Stimulated activated effector memory CD8-positive, alpha-beta T cell treated with anti-CD3 and anti-CD28 coated beads, Interleukin-12 subunit alpha, Interleukin-12 subunit beta, amount 100 ng/mL, for 72 hours (primary cell): ENCODE data around the gene KCNN3.

Experiments
- ATAC-seq: fragments of 150-1000 bp; cut with Tn5 transposase; 2 replicates; pipeline ENCODE4 v1.10.0; 2021
- DNase-seq, 2 donors: peaks; one replicate each; pipeline ENCODE4 v3.0.0; 2021 to 2022; ENCODE audit warnings: low spot score in 2 of 2
- H3K27ac Mint-ChIP-seq: one replicate; pipeline ENCODE4 v1.8.0; 2022; ENCODE audit warnings: mild to moderate bottlenecking, mixed read lengths
- H3K36me3 Mint-ChIP-seq: one replicate; pipeline ENCODE4 v1.8.0; 2022; ENCODE audit warnings: mild to moderate bottlenecking, mixed read lengths
- H3K4me1 Mint-ChIP-seq: one replicate; pipeline ENCODE4 v1.8.0; 2022; ENCODE audit warnings: mixed read lengths
- H3K4me3 Mint-ChIP-seq: one replicate; pipeline ENCODE4 v1.8.0; 2022; ENCODE audit warnings: mild to moderate bottlenecking, mixed read lengths
- H3K9me3 Mint-ChIP-seq: one replicate; pipeline ENCODE4 v1.8.0; 2022; ENCODE audit warnings: mixed read lengths

KCNN3 gene

DNA sequence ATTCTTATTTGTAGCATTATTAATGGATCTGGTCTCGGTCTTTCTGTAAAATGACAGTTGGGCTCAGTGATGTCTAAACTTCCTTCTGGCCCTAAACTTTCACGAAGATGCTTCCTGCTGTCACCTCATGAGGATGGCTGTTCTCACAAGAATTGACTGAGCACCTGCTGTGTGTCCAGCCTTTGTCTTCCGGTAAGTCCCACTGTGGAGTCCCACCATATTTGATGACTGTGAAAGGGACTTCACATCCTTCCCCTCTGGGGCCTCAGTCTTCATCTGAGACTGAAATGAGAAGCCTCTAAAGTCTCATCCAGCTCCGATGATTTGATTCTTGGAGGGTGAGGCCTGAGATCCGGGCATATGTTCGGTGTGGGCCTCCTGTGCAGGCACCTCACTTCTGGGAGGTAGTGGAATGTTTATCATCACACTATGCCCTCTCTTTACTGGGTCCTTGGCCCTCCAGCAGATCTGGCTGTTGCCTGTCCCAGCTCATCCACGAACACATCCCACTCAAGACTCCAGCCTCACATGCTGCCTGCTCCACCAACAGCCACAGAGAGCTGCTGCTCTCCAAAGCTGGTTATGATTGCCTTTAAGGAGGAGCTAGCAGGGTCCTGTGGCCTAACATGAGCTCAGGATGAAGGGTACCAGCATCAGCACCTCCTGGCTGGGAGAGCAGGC is 95.8 kb downstream of the KCNN3 start:
- Mint-ChIP-seq H3K4me3 (no peak overlapping the region), H3K36me3 (no peaks in the 10 kb centered on the region), H3K4me1 (peaks cover 6% of the 10 kb centered on the region), H3K9me3 (no peaks in the 10 kb centered on the region), H3K27ac (peak overlapping the region; percentile 32)
- ATAC-seq (no peak), DNase-seq (no peak)

DNA sequence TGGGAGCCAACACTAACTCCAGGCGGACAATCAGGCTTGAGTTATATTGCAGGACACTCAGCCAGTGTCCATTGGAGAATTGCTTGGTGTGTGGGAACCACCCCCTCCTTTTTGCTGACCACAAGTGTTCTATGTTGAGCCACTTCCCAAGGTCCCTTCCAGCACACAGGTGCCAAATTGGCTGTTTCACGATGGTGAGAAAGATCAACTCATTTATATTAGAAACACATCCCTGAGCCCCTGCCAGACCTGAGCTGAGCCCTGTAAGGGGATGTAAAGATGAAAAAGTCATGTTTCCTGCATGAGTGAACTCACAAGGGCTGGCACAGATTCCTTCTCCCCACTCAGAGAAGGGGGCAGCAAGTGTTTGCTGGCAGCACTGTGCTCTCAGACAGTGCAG is 96.5 kb downstream of the KCNN3 start:
- peaks cover 6% of the 10 kb centered on the region for H3K4me1 Mint-ChIP-seq

DNA sequence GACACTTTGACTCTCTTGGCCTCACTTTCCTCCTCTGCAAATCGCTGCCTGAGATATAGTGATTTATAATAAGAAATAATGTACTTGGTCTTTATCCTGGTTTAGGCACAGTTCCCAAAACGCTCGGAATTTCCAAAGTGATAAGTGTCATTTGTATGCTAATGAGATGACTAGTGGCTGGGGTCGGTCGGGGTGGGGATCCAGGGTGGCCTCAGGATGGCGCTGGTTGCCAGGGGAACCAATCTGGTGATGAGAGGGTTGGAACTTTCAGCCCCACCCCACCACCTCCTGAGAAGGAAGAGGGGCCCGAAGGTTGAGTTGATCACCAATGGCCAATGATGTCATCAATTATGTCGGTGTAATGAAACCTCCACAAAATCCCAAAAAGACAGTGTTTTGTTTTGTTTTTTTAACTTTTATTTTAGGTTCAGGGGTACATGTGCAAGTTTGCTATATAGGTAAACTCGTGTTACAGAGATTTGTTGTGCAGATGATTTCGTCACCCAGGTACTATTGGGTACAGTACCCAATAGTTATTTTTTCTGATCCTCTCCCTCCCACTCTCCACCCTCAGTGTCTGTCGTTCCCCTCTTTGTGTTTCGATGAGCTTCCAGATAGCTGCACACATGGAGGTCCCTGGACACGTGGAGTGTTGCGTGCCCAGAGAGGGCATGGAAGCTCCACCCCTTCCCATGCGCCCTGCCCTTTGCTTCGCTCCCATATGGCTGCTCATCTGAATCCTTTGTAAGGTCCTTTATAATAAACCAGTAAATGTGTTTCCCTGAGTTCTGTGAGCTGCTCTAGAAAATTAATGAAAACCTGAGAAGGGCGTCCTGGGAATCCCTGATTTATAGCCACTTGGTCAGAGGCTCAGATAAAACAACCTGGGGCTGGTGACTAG is 97.2 kb downstream of the KCNN3 start:
- H3K36me3 Mint-ChIP-seq: no peaks in the 10 kb centered on the region

More for the DNA sequence above, 96.5 kb downstream of the KCNN3 start:
- Mint-ChIP-seq H3K27ac (no peak overlapping the region), H3K4me3 (no peak overlapping the region), H3K36me3 (no peaks in the 10 kb centered on the region), H3K9me3 (no peaks in the 10 kb centered on the region)
- ATAC-seq (no peak), DNase-seq (no peak)

DNA sequence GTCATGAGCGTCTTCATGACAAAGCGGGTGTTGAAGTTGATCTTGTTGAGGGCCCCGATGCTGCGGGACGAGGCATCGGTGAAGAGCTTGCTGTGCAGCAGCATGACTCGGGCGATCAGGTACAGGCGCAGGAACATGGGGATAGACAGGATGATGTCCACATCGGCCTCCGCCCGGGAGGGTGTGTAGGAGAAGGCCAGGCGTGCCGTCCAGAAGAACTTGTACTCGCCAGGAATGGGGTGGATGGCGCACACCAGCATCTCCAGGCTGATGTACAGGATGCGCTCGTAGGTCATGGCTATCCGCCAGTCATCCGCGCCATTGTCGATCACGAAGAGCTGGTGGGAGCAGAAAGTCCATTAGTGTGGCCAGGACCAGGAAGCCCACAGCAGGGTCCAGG is 98.0 kb downstream of the KCNN3 start:
- Mint-ChIP-seq H3K4me3 (no peak overlapping the region), H3K36me3 (no peaks in the 10 kb centered on the region), H3K4me1 (peaks cover 3% of the 10 kb centered on the region), H3K9me3 (no peaks in the 10 kb centered on the region), H3K27ac (no peak overlapping the region)
- ATAC-seq (no peak), DNase-seq (no peak)

More for the DNA sequence above, 97.2 kb downstream of the KCNN3 start:
- H3K4me3 Mint-ChIP-seq: no peak overlapping the region
- H3K27ac Mint-ChIP-seq: no peak overlapping the region
- no peaks in the 10 kb centered on the region for H3K9me3 Mint-ChIP-seq
- DNase-seq: no peak
- ATAC-seq: no peak
- H3K4me1 Mint-ChIP-seq: peaks cover 6% of the 10 kb centered on the region

DNA sequence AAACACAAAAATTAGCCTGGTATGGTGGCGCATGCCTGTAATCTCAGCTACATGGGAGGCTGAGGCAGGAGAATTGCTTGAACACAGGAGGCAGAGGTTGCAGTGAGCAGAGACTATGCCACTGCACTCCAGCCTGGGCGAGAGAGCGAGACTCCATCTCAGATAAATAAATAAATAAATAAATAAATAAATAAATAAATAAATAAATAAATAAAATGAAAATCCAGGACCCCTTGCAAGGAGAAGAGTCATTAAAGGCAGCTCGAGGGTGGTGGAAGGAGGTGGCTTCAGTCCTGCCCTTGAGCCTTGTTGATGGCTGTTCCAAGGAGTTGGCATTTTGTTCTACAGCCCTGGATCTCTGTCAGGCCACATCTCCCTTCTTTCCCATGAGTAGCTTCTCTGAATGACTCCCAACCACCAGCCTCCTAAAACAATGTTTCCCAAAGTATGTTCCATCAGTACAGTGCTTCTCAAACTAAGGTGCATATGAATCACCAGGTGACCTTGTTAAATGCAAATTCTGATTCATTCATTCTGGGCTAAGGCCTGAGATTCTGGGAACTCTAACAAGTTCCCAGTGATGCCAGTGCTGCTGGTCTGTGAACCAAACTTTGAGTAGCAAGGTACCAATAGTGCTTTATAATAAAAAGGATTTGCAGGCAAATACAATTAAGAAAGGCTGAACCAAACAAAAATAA is 99.0 kb downstream of the KCNN3 start:
- no peak overlapping the region for H3K27ac Mint-ChIP-seq
- no peaks in the 10 kb centered on the region for H3K9me3 Mint-ChIP-seq
- DNase-seq (no peak), ATAC-seq (no peak)
- no peaks in the 10 kb centered on the region for H3K36me3 Mint-ChIP-seq
- no peak overlapping the region for H3K4me3 Mint-ChIP-seq
- no peaks in the 10 kb centered on the region for H3K4me1 Mint-ChIP-seq

DNA sequence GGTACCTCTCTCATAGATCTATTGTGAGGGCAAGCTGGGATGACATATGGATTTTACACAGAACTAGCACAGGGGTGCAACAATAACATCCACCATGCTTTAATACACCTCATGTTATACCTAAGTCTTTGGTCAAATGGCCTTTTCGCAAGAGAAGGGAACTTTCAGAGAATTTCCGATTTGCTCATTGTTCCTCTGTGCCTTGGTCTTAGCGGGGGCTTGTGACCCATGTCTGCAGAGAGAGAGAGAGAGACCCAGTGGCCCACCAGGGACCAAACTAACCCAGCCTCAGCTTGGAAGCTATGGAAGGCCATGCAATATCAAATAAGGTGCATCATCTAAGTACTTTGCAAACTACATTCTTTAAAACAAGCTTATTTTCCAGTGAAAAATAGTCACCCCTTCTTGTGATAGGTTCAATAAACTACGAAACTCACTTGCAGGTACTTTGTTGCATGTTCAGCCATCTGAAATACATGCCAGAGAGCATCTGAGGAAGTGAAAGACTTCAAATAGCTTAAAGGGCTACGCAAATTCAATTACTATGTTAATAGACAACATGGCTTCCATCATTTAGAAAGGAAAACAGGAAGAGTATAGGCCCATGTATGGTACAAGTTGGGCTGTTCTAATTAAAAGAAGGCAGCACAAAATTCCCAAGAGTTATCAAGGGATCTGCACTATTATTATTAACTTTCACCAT is 100.7 kb downstream of the KCNN3 start:
- Mint-ChIP-seq H3K4me3 (no peak overlapping the region), H3K36me3 (no peaks in the 10 kb centered on the region), H3K4me1 (no peaks in the 10 kb centered on the region), H3K27ac (no peak overlapping the region), H3K9me3 (no peaks in the 10 kb centered on the region)
- DNase-seq: no peak
- ATAC-seq: no peak

DNA sequence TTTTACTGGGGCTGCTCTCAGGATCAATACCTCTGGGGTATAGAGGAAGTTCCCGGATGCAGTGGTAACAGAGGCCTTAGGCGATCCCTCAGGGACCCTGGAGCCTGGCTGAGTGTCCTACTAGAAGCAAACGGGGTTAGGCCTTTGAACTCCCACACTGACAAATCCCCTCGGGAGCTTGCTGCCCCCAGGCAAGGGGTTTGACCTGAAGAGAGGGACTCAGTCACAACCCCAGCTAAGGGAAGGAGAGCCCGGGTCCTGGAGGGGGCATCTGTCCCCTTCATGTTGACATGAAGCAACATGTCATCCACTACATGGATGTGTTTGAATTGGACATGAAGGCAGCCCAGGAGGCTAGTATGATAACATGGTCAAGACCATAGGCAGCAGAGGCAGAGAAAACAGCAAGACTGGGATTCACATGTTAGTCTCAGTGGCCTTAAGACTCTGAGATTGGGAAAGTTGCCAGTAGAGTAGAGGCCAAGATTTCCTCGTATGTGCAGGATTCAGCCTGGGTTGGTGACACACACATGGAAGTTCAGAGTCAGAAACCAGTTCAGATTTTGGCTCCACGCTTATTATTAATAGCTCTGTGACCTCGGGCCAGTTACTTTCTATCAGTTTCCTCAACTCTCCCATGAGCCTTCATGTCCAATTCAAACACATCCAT is 101.5 kb downstream of the KCNN3 start:
- H3K36me3 Mint-ChIP-seq: no peaks in the 10 kb centered on the region
- ATAC-seq (no peak), DNase-seq (no peak)
- no peaks in the 10 kb centered on the region for H3K9me3 Mint-ChIP-seq
- H3K27ac Mint-ChIP-seq: no peak overlapping the region
- H3K4me1 Mint-ChIP-seq: no peaks in the 10 kb centered on the region
- H3K4me3 Mint-ChIP-seq: no peak overlapping the region

DNA sequence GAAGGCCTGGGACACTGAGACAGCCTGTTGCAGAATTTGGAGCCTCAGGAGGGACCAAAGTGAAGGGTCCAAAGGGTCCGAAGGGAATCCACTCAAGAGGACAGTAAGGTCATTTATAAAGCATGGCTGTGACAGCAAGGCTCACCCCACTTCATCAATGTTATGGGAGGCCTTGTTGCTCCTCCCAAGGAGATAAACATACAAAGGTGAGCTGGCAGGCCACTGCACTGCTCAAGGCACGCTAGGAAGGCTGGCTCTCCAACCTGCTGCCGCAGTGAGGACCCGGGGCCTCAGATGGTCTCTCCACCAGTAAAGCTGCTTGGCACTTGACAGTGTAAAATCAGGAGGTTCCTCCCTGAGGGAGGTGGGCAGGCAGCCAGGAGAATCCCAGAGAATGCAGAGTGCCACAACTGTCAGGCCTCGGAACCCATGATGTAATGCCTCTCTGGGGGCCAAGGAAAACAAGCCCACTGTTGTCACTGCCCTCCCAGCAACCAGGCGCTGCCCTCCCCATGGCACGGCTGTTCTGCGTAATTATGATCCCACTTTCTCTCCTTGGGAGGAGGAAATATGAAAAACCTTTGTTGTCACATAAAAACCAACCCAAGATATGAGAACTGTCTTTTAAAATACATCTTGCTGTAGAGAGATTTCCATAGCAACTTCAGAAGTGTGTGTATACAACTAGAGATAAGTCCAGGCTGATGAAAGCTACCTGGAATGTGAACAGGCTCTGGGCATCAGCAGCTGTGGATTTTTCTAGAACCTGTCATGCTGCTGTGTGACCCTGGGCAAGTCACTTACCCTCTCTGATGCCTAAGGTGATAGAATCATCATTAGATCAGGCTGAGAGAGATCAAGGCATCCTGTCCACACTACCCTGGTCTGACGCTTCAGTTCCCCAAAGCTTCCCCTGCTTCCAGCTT is 102.5 kb downstream of the KCNN3 start:
- H3K4me3 Mint-ChIP-seq: no peak overlapping the region
- no peaks in the 10 kb centered on the region for H3K9me3 Mint-ChIP-seq
- H3K27ac Mint-ChIP-seq: no peak overlapping the region
- no peaks in the 10 kb centered on the region for H3K36me3 Mint-ChIP-seq
- DNase-seq (no peak), ATAC-seq (no peak)
- no peaks in the 10 kb centered on the region for H3K4me1 Mint-ChIP-seq

DNA sequence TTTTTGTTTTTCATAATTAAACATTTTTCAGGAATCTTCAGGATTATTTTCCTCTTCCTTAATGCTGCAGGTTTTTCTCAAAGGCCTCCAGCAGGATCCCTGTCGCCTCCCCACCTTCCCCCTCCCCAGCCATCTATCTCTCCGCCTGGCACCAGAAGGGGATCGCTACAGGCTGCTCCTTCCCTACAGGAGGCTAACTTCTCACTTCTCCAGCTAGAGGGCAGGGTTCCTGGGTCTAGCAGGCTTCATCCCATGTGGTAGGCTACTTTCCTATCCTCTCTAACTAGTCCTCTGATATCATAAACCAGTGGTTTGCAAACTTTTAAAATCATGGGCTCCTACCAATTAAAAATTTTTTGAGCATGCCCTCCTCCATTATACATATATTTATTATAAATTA is 104.1 kb downstream of the KCNN3 start:
- H3K27ac Mint-ChIP-seq: no peak overlapping the region
- no peak for ATAC-seq
- DNase-seq: no peak
- no peaks in the 10 kb centered on the region for H3K36me3 Mint-ChIP-seq
- H3K9me3 Mint-ChIP-seq: no peaks in the 10 kb centered on the region
- H3K4me1 Mint-ChIP-seq: no peaks in the 10 kb centered on the region
- H3K4me3 Mint-ChIP-seq: no peak overlapping the region

DNA sequence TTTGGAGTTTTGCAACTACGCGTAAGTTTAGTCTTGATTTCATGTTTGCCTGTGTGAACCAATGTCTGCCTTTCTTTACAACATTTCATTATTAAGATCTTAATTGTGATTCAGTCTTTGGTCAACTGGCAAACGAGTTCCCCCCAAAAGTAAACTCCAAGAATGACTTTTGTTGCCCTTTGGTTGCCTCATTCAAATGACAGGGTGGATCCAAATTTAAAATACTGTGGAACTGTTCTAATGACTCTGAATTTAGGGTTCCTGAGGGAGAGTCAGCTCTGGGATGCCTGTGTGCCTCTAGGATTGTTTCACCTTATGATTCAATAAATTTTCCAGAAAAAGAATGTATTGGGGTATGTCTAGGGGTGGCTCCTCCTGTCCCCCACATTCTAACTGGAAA is 105.3 kb downstream of the KCNN3 start:
- Mint-ChIP-seq H3K27ac (no peak overlapping the region), H3K4me3 (no peak overlapping the region), H3K36me3 (no peaks in the 10 kb centered on the region), H3K9me3 (no peaks in the 10 kb centered on the region), H3K4me1 (peaks cover 6% of the 10 kb centered on the region)
- DNase-seq: no peak
- no peak for ATAC-seq

DNA sequence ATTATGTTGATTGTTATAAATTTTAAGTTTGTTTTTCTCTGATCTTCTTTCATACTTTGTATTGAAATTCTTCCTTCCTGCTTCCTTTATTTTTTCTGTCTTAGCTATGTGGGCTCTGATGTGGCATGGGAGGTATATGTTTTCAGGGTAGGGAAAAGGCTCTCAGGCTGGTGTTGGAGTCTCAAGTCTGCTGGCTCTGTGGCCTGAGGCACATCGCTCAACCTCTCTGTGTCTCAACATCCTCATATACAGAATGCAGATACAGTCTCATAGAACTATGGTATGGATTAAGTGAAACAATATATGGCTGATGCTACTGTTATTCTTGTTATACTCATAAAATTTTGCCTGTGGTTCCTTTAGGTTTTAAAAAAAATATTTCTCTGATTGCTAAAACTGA is 105.9 kb downstream of the KCNN3 start:
- H3K27ac Mint-ChIP-seq: no peak overlapping the region
- DNase-seq: no peak
- H3K4me1 Mint-ChIP-seq: peaks cover 12% of the 10 kb centered on the region
- H3K9me3 Mint-ChIP-seq: no peaks in the 10 kb centered on the region
- no peak for ATAC-seq
- H3K4me3 Mint-ChIP-seq: no peak overlapping the region
- peaks cover 2% of the 10 kb centered on the region for H3K36me3 Mint-ChIP-seq

DNA sequence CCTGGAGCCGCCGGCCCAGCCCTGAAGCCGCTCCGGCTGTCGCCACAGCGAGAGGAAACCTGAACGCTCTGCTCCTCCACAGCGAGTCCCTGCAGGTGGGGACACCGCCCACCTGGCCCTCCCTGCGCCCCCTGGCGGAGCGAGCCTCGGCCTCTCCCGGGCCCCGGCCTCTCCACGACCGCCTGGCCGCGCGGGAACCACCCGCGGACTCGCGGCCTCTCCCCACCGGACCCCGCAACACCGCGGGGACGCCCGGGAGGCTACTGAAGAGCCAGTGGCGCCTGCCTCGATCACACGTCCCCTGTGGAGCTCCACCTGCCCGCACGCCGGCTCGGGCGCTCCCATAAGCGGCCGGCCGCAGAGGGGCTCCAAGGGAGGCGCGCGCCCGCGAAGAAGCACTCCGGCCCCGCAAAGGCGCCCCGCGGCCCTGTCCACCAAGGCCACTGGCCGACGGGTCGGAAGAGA is 109.6 kb downstream of the KCNN3 start:
- DNase-seq: peak; percentile 88 to 91
- peak; percentile 89 for ATAC-seq
- Mint-ChIP-seq H3K4me1 (peaks cover 35% of the 10 kb centered on the region), H3K4me3 (peak overlapping the region; percentile 60), H3K9me3 (no peaks in the 10 kb centered on the region), H3K27ac (no peak overlapping the region), H3K36me3 (peaks cover 7% of the 10 kb centered on the region)

DNA sequence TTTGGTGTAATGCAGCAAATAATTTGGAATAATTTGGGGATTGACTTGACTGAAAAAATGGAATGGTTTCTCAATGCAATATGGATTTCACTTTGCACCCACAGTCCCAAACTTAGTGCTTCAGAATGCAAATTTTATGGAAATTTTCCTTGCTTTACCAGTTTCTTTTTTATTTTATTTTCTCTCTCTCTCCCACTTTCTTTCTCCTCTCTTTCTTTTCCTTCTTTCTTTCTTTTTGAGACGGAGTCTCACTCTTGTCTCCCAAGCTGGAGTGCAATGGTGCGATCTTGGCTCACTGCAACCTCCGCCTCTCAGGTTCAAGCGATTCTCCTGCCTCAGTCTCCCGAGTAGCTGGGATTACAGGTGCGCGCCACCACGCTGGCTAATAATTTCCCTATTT is 110.3 kb downstream of the KCNN3 start:
- peak overlapping the region; percentile 90 for H3K27ac Mint-ChIP-seq
- H3K4me3 Mint-ChIP-seq: peak overlapping the region; percentile 60
- H3K4me1 Mint-ChIP-seq: peaks cover 40% of the 10 kb centered on the region
- DNase-seq: no peak
- H3K9me3 Mint-ChIP-seq: no peaks in the 10 kb centered on the region
- ATAC-seq: no peak
- peaks cover 7% of the 10 kb centered on the region for H3K36me3 Mint-ChIP-seq

DNA sequence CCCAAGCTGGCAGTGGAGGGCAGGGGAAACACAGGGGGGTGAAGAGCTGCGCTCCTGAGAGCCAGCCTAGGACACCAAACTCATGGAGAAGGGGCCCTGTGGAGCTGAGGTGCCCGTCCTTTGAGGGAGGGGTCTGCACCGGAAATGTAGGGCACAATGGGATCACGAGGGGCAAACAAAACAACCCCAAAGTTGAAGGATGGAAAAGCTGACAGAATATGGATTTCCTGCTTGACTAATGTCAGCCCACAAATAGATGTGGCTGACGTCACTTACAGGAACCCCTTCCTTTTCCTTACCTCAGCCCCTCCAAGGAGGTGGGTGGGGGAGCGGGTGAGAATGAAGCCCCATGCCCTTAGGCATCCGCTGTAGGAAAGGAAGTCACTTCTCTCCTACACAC is 110.9 kb downstream of the KCNN3 start:
- no peaks in the 10 kb centered on the region for H3K9me3 Mint-ChIP-seq
- H3K36me3 Mint-ChIP-seq: peaks cover 7% of the 10 kb centered on the region
- H3K27ac Mint-ChIP-seq: peak overlapping the region; percentile 90
- peak in 1 of 2 donors; percentile 76 for DNase-seq
- peak; percentile 74 for ATAC-seq
- peak overlapping the region; percentile 60 for H3K4me3 Mint-ChIP-seq
- H3K4me1 Mint-ChIP-seq: peaks cover 40% of the 10 kb centered on the region
